Pons (tissue), 1 donor: ENCODE data around the gene GRIK5.

Experiments
- DNase-seq: peaks from one replicate; pipeline ENCODE4 v3.0.0-alpha.2; 2016; ENCODE audit warnings: low spot score

The GRIK5 gene

GRCh38 chr19:41956621-41957020 is 113.4 kb downstream of the GRIK5 start:
- no peak for DNase-seq

DNA sequence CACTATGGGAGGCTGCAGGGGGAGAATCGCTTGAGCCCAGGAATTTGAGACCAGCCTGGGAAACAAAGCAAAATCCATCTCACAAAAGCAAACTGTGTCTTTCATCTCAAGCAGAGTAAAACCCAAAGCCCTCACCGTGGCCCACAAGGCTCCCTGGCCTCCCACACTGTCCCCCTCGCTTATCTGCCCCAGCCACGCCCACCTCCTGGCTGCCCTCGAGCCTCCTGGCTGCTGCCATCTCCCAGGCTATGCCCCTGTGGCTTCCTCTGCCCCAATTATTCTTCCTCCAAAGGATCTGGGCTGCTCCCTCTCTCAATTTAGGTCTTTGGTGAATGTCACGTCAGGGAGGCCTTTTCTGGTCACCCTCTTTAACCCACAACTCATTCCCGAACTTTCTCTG is 114.5 kb downstream of the GRIK5 start:
- DNase-seq: no peak

DNA sequence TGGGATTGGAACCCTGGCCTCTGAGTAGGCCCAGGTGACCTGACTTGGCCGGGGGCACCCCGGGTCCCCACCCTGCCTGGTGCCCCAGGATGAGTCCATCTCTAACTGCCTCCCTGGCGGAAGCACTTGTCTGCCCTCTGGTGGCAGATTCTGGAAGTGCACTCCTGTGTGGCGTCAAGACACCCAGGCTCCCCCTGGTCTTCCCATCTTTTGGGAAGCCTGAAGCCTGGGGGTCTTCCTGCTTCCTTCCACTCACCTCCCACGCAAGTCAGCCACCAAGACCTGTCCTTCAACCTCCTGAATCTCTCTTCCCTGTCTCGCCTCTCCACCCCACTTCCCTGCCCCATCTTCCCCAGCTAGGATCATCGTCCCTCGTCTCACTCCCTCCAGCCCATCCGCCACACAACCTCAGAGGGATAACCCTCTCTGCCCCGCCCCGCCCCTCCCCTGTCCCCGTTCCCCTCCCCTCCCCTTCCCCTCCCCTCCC is 118.3 kb downstream of the GRIK5 start:
- peak; percentile 72 for DNase-seq
